HPDE6-E6E7 (cell line): ENCODE measurements around the gene ZNF213.

Experiments used
- DNase-seq: peaks from one replicate; pipeline ENCODE4 v3.0.0; 2011; ENCODE audit warnings: missing footprints; ENCODE audit errors: extremely low spot score

The ZNF213 gene

GRCh38 chr16:3101018-3101840 is 33.6 kb upstream of the ZNF213 start:
- no peak for DNase-seq

GRCh38 chr16:3101841-3102470 is 32.9 kb upstream of the ZNF213 start:
- no peak for DNase-seq

GRCh38 chr16:3106205-3106928 is 28.5 kb upstream of the ZNF213 start:
- DNase-seq: peak; percentile 90

GRCh38 chr16:3112058-3112880 is 22.6 kb upstream of the ZNF213 start, which contains the start of gene ZNF205:
Gene ZNF205, plus strand, starts transcription at chr16:3112586. Its CDS starts 845 bp downstream, at chr16:3113431.
- DNase-seq: peak; percentile 90

- DNase-seq: no peak
Measured at GRCh38 chr16:3112881-3113574, 21.8 kb upstream of the ZNF213 start.

GRCh38 chr16:3113765-3114479 is 20.9 kb upstream of the ZNF213 start:
- DNase-seq: no peak

- no peak for DNase-seq
Measured at GRCh38 chr16:3115003-3115402, 19.8 kb upstream of the ZNF213 start.

- no peak for DNase-seq
Measured at GRCh38 chr16:3115561-3115960, 19.3 kb upstream of the ZNF213 start.

- no peak for DNase-seq
Measured at GRCh38 chr16:3118204-3118790, 16.5 kb upstream of the ZNF213 start.

GRCh38 chr16:3118846-3119245 is 16.0 kb upstream of the ZNF213 start:
- no peak for DNase-seq

GRCh38 chr16:3119286-3119685 is 15.5 kb upstream of the ZNF213 start:
- DNase-seq: no peak

- DNase-seq: no peak
Measured at GRCh38 chr16:3119701-3120408, 15.0 kb upstream of the ZNF213 start.

- DNase-seq: no peak
Measured at GRCh38 chr16:3120435-3120834, 14.4 kb upstream of the ZNF213 start.

GRCh38 chr16:3121851-3122467 is 12.9 kb upstream of the ZNF213 start:
- no peak for DNase-seq

- no peak for DNase-seq
Measured at GRCh38 chr16:3122926-3123570, 11.8 kb upstream of the ZNF213 start.

- peak; percentile 87 for DNase-seq
Measured at GRCh38 chr16:3123986-3124886, 10.6 kb upstream of the ZNF213 start.

GRCh38 chr16:3127745-3128144 is 7.1 kb upstream of the ZNF213 start:
- DNase-seq: no peak
